OCI-LY3 (cell line): ENCODE data around the gene RBSN.

Experiments
- H2AFZ ChIP-seq: fragments of 200-600, 300-600 bp; shearing (Covaris generic); 2 replicates; pipeline ENCODE4 v1.6.0; 2014; ENCODE audit warnings: antibody characterized with exemption, low read depth, low read length
- H3K27ac ChIP-seq: fragments of 200-600, 300-600 bp; sonication (generic); 2 replicates; pipeline ENCODE4 v1.5.1; 2014; ENCODE audit warnings: mild to moderate bottlenecking, low read length, moderate library complexity, mixed read lengths
- H3K27me3 ChIP-seq: fragments of 200-600, 300-600 bp; sonication (generic); 2 replicates; pipeline ENCODE4 v1.6.1; 2014; ENCODE audit warnings: low read depth, low read length, mixed read lengths
- H3K36me3 ChIP-seq: fragments of 200-600, 300-600 bp; sonication (generic); replicated peaks from 2 replicates; pipeline ENCODE3; 2014; ENCODE audit warnings: low read depth, low read length, mixed read lengths
- H3K4me1 ChIP-seq: fragments of 300-600, 200-600 bp; sonication (generic); 2 replicates; pipeline ENCODE4 v1.6.1; 2014; ENCODE audit warnings: low read length, mixed read lengths
- H3K4me2 ChIP-seq: fragments of 200-600, 300-600 bp; sonication (generic); 2 replicates; pipeline ENCODE4 v1.6.1; 2014; ENCODE audit warnings: low read length, mixed read lengths
- H3K4me3 ChIP-seq: fragments of 300-600, 200-600 bp; sonication (generic); 2 replicates; pipeline ENCODE4 v1.5.1; 2014; ENCODE audit warnings: antibody characterized with exemption, mild to moderate bottlenecking, low read length, moderate library complexity
- H3K79me2 ChIP-seq: fragments of 300-600, 200-600 bp; shearing (Covaris generic); 2 replicates; pipeline ENCODE4 v1.6.1; 2014; ENCODE audit warnings: mild to moderate bottlenecking, low read length, mixed read lengths
- H3K9ac ChIP-seq: fragments of 300-600, 200-600 bp; shearing (Covaris generic); 2 replicates; pipeline ENCODE4 v1.6.0; 2014; ENCODE audit warnings: mild to moderate bottlenecking, low read length, moderate library complexity
- H3K9me3 ChIP-seq: fragments of 200-600, 300-600 bp; shearing (Covaris generic); 2 replicates; pipeline ENCODE4 v1.6.1; 2014; ENCODE audit warnings: low read length, mixed read lengths; ENCODE audit not compliant: insufficient read depth
- H4K20me1 ChIP-seq: fragments of 200-600, 300-600 bp; sonication (generic); 2 replicates; pipeline ENCODE4 v1.6.1; 2016; ENCODE audit warnings: low read length, mixed read lengths; ENCODE audit not compliant: insufficient read depth
- CTCF ChIP-seq: fragments of 200-600, 300-600 bp; sonication (generic); IDR thresholded peaks from 2 replicates; pipeline ENCODE4 v1.5.1; 2014; ENCODE audit warnings: antibody characterized with exemption, low read length, low read depth
- EZH2phosphoT487 ChIP-seq: fragments of 200-600 bp; shearing (Covaris generic); IDR thresholded peaks from 2 replicates; pipeline ENCODE4 v1.6.1; 2018; ENCODE audit warnings: antibody characterized with exemption, mixed run types, low read depth

Gene RBSN

GRCh38 chr3:15091575-15091974 lies 7.4 kb downstream of the RBSN start:
- Histone ChIP-seq H3K79me2 (peaks cover 9% of the 10 kb centered on the region), H2AFZ (no peak overlapping the region), H3K9ac (no peak overlapping the region), H3K27me3 (no peaks in the 10 kb centered on the region), H4K20me1 (no peaks in the 10 kb centered on the region), H3K4me1 (no peaks in the 10 kb centered on the region), H3K36me3 (peaks cover 55% of the 10 kb centered on the region), H3K4me2 (no peak overlapping the region), H3K4me3 (no peak overlapping the region), H3K27ac (no peak overlapping the region), H3K9me3 (no peaks in the 10 kb centered on the region)
- TF ChIP-seq EZH2phosphoT487 (no peak), CTCF (no peak)

GRCh38 chr3:15089201-15089600 lies 9.7 kb downstream of the RBSN start:
- no peak overlapping the region for H2AFZ ChIP-seq
- H3K9ac ChIP-seq = no peak overlapping the region
- TF ChIP-seq EZH2phosphoT487 = no peak
- H3K27ac ChIP-seq = no peak overlapping the region
- no peak overlapping the region for H3K4me2 ChIP-seq
- no peaks in the 10 kb centered on the region for H3K79me2 ChIP-seq
- no peak overlapping the region for H3K4me3 ChIP-seq
- no peaks in the 10 kb centered on the region for H4K20me1 ChIP-seq
- H3K9me3 ChIP-seq = no peaks in the 10 kb centered on the region
- H3K36me3 ChIP-seq = peaks cover 58% of the 10 kb centered on the region
- no peaks in the 10 kb centered on the region for H3K4me1 ChIP-seq
- H3K27me3 ChIP-seq = no peaks in the 10 kb centered on the region

GRCh38 chr3:15086699-15087098 lies 12.2 kb downstream of the RBSN start:
- H3K79me2 ChIP-seq = no peaks in the 10 kb centered on the region
- TF ChIP-seq EZH2phosphoT487 (no peak), CTCF (no peak)
- peaks cover 73% of the 10 kb centered on the region for H3K36me3 ChIP-seq
- no peaks in the 10 kb centered on the region for H3K27me3 ChIP-seq
- no peak overlapping the region for H3K4me3 ChIP-seq
- H3K9me3 ChIP-seq = no peaks in the 10 kb centered on the region
- no peak overlapping the region for H3K27ac ChIP-seq
- H3K9ac ChIP-seq = no peak overlapping the region
- no peaks in the 10 kb centered on the region for H4K20me1 ChIP-seq
- no peaks in the 10 kb centered on the region for H3K4me1 ChIP-seq
- H3K4me2 ChIP-seq = no peak overlapping the region
- no peak overlapping the region for H2AFZ ChIP-seq

GRCh38 chr3:15086263-15086662 lies 12.7 kb downstream of the RBSN start:
- no peak overlapping the region for H3K4me2 ChIP-seq
- H3K4me3 ChIP-seq = no peak overlapping the region
- H2AFZ ChIP-seq = no peak overlapping the region
- no peak overlapping the region for H3K27ac ChIP-seq
- no peaks in the 10 kb centered on the region for H3K79me2 ChIP-seq
- no peaks in the 10 kb centered on the region for H3K27me3 ChIP-seq
- H3K4me1 ChIP-seq = no peaks in the 10 kb centered on the region
- no peak for TF ChIP-seq EZH2phosphoT487
- TF ChIP-seq CTCF = no peak
- H3K9me3 ChIP-seq = no peaks in the 10 kb centered on the region
- H3K36me3 ChIP-seq = peaks cover 73% of the 10 kb centered on the region
- no peak overlapping the region for H3K9ac ChIP-seq
- 0 out of 2 replicates have a peak, but pooled peaks cover 4% of the 10 kb centered on the region for H4K20me1 ChIP-seq

GRCh38 chr3:15083252-15083651 lies 15.7 kb downstream of the RBSN start:
- H3K4me1 ChIP-seq = no peaks in the 10 kb centered on the region
- H3K27me3 ChIP-seq = no peaks in the 10 kb centered on the region
- H2AFZ ChIP-seq = no peak overlapping the region
- no peak for TF ChIP-seq EZH2phosphoT487
- no peak for TF ChIP-seq CTCF
- H3K9me3 ChIP-seq = no peaks in the 10 kb centered on the region
- no peak overlapping the region for H3K4me2 ChIP-seq
- H3K79me2 ChIP-seq = no peaks in the 10 kb centered on the region
- H3K36me3 ChIP-seq = peaks cover 73% of the 10 kb centered on the region
- no peak overlapping the region for H3K27ac ChIP-seq
- H3K4me3 ChIP-seq = no peak overlapping the region
- H4K20me1 ChIP-seq = 0 out of 2 replicates have a peak, but pooled peaks cover 4% of the 10 kb centered on the region
- no peak overlapping the region for H3K9ac ChIP-seq
